Measurements from ENCODE around the gene ZNF311. TPM values are rescaled to one million over a fixed set of nuclear protein-coding genes. Genes with fewer than 3 reads are reported as not detected.

Gene ZNF311
- total and polyA plus RNA-seq, 2 of the 13 experiments (the other 11 are each of a cell fraction or from before 2014, with no cell fraction given): not detected

DNA sequence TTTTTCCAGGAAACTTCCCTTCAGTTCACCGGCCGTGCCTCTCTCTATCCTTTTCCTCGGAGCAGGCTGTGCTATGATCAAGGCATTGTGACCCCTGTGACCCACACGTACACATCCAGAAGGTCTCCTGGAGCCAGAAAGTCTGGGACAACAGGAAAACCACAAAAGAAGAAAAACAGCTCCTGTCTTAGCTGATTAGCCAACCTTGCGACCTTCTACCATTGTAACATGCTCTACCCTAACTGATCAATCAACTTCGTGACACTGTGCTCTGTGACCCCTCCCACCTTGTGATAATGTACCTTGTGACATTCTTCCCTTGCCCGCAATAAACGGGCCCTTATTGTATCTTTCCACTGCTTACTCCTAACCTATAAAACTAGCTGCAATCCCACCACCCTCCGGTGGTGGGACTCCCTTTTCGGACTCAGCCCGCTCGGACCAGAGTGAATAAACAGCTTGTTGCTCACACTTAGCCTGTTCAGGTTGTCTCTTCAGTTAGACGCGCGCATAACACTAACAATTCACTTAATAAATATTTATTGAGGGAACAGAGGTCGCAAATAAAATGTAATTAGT, 24.2 kb downstream of the ZNF311 start (continued):
- 0 out of 2 replicates have a peak, but pooled peaks have one; percentile 41 for TF ChIP-seq IRF9 (CRISPR knock-in tag; IDR thresholded peaks at IDR 0.05; ENCODE audit: borderline replicate concordance)
- TF ChIP-seq ZNF562 (CRISPR knock-in tag; IDR thresholded peaks at IDR 0.05; ENCODE audit: borderline replicate concordance): no peak
- no peak for TF ChIP-seq IKZF4 (CRISPR knock-in tag; IDR thresholded peaks at IDR 0.05; ENCODE audit: borderline replicate concordance, low read depth, not compliant biosample characterization)
- 0 out of 2 replicates have a peak, but pooled peaks have one; percentile 59 for TF ChIP-seq ZNF670 (CRISPR knock-in tag; IDR thresholded peaks at IDR 0.05; ENCODE audit: borderline replicate concordance)
- TF ChIP-seq TGIF2 (CRISPR knock-in tag; IDR thresholded peaks at IDR 0.05): no peak
- TF ChIP-seq AFF4 (CRISPR knock-in tag; IDR thresholded peaks at IDR 0.05): no peak; the same call in 1 of the 2 replicates
- peak; percentile 97 for TF ChIP-seq MEIS2 (CRISPR knock-in tag; IDR thresholded peaks at IDR 0.05)
- TF ChIP-seq ZMYM2 (CRISPR knock-in tag; IDR thresholded peaks at IDR 0.05): no peak
- no peak for TF ChIP-seq GLMP (CRISPR knock-in tag; IDR thresholded peaks at IDR 0.05; ENCODE audit: borderline replicate concordance)
- TF ChIP-seq ZNF790 (CRISPR knock-in tag; IDR thresholded peaks at IDR 0.05; ENCODE audit: borderline replicate concordance): no peak
- TF ChIP-seq POLR2G (IDR thresholded peaks at IDR 0.05; ENCODE audit: low read depth, low read length): peak; percentile 76
- no peak for TF ChIP-seq DPF2 (CRISPR knock-in tag; IDR thresholded peaks at IDR 0.05; ENCODE audit: borderline replicate concordance, low read depth)
- no peak for TF ChIP-seq BCLAF1 (IDR thresholded peaks at IDR 0.05)
- no peak for TF ChIP-seq PCBP2 (optimal IDR thresholded peaks at IDR 0.05; ENCODE audit: low read depth, low read length, poor library complexity, severe bottlenecking)
